Measurements from ENCODE around the gene MAML3. TPM values are rescaled to one million over a fixed set of nuclear protein-coding genes. Genes with fewer than 3 reads are reported as not detected.
A peak's percentile ranks its signal among the peaks of the same experiment; 100 is the strongest.

Gene MAML3
- total and polyA plus RNA-seq, 2 of the 13 experiments (the other 11 are each of a cell fraction or from before 2014, with no cell fraction given): 0.05 to 0.13 TPM

DNA sequence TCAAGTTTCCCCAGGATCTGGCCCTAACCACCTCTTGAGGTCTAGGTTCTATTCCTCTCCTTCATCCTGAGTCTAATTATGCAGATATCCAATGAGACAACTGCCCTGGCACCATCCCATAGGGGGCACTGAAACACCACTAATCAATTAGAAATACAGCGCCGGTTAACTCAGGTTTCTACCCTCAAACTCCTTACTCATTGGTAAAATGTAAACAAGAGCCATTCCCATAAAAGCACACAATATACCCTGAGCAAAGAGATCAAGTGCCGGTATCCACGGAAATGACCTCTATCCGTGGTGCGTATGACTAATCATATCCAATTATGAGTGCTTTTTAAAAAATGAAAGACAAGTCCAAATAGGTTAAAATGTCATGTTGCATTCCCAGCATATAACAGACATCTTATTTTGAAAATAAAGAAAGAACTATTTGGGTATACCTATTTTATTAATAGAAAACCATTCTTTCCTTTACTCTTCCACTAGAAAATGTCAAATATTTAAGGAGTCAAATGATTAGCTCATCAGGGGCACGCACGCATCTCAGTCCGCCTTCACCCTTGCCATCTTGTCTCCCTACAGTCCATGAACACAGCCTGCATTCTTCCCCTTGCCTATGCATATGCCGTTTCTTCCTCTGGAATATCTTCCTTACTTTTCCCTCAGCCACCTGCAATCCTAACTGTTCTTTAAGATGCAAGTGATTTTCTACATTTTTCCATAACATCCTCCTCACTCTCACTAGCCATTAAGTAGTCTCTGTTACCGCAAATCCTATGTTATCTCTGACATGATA lies 141.1 kb downstream of the MAML3 start (continued):
- TF ChIP-seq, protein P1, sequence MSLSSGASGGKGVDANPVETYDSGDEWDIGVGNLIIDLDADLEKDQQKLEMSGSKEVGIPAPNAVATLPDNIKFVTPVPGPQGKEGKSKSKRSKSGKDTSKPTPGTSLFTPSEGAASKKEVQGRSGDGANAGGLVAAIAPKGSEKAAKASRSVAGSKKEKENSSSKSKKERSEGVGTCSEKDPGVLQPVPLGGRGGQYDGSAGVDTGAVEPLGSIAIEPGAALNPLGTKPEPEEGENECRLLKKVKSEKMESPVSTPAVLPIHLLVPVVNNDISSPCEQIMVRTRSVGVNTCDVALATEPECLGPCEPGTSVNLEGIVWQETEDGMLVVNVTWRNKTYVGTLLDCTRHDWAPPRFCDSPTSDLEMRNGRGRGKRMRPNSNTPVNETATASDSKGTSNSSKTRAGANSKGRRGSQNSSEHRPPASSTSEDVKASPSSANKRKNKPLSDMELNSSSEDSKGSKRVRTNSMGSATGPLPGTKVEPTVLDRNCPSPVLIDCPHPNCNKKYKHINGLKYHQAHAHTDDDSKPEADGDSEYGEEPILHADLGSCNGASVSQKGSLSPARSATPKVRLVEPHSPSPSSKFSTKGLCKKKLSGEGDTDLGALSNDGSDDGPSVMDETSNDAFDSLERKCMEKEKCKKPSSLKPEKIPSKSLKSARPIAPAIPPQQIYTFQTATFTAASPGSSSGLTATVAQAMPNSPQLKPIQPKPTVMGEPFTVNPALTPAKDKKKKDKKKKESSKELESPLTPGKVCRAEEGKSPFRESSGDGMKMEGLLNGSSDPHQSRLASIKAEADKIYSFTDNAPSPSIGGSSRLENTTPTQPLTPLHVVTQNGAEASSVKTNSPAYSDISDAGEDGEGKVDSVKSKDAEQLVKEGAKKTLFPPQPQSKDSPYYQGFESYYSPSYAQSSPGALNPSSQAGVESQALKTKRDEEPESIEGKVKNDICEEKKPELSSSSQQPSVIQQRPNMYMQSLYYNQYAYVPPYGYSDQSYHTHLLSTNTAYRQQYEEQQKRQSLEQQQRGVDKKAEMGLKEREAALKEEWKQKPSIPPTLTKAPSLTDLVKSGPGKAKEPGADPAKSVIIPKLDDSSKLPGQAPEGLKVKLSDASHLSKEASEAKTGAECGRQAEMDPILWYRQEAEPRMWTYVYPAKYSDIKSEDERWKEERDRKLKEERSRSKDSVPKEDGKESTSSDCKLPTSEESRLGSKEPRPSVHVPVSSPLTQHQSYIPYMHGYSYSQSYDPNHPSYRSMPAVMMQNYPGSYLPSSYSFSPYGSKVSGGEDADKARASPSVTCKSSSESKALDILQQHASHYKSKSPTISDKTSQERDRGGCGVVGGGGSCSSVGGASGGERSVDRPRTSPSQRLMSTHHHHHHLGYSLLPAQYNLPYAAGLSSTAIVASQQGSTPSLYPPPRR (CRISPR knock-in tag; IDR thresholded peaks at IDR 0.05; ENCODE audit: borderline replicate concordance): no peak
- TF ChIP-seq PPARG (CRISPR knock-in tag; conservative IDR thresholded peaks at IDR 0.05) (0 out of 2 replicates have a peak, but pooled peaks have one; percentile 9), STAG1 (CRISPR knock-in tag; IDR thresholded peaks at IDR 0.05) (peak; percentile 90), MIXL1 (CRISPR knock-in tag; IDR thresholded peaks at IDR 0.05) (peak; percentile 79), HNF4A (CRISPR knock-in tag; IDR thresholded peaks at IDR 0.05) (no peak), ZNF441 (CRISPR knock-in tag; IDR thresholded peaks at IDR 0.05; ENCODE audit: borderline replicate concordance) (no peak)
- TF ChIP-seq, protein P2, sequence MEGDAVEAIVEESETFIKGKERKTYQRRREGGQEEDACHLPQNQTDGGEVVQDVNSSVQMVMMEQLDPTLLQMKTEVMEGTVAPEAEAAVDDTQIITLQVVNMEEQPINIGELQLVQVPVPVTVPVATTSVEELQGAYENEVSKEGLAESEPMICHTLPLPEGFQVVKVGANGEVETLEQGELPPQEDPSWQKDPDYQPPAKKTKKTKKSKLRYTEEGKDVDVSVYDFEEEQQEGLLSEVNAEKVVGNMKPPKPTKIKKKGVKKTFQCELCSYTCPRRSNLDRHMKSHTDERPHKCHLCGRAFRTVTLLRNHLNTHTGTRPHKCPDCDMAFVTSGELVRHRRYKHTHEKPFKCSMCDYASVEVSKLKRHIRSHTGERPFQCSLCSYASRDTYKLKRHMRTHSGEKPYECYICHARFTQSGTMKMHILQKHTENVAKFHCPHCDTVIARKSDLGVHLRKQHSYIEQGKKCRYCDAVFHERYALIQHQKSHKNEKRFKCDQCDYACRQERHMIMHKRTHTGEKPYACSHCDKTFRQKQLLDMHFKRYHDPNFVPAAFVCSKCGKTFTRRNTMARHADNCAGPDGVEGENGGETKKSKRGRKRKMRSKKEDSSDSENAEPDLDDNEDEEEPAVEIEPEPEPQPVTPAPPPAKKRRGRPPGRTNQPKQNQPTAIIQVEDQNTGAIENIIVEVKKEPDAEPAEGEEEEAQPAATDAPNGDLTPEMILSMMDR (CRISPR knock-in tag; IDR thresholded peaks at IDR 0.05): peak; percentile 79

All from HepG2 (cell line).